Stimulated activated CD8-positive, alpha-beta memory T cell treated with anti-CD3 and anti-CD28 coated beads, Interleukin-4, amount 100 ng/mL, for 4 hours (primary cell): ENCODE measurements around the gene BORCS8.

Experiments
- DNase-seq, 2 donors: peaks; one replicate each; pipeline ENCODE4 v3.0.0-alpha.2; 2020; ENCODE audit warnings: low read depth in 2 of 2, low spot score in 1 of 2

Gene BORCS8

DNA sequence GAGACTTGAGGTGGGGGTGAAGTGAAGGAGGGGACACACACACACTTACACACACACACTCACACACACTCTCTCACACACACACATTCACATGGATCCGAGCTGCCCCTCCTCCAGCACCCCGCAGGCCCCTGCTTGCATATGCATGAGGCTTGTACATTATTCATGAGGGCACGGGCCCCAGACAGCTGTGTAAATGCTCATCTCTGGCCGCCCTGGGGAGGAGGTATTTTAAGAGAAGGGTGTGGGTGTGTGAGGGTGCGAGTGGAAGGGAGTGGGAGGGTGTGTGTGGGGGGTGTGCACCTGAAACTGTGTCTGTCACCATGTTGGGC lies 22.2 kb upstream of the BORCS8 start:
- DNase-seq, result no peak

GRCh38 chr19:19213426-19214158 lies 21.6 kb upstream of the BORCS8 start:
- no peak for DNase-seq

DNA sequence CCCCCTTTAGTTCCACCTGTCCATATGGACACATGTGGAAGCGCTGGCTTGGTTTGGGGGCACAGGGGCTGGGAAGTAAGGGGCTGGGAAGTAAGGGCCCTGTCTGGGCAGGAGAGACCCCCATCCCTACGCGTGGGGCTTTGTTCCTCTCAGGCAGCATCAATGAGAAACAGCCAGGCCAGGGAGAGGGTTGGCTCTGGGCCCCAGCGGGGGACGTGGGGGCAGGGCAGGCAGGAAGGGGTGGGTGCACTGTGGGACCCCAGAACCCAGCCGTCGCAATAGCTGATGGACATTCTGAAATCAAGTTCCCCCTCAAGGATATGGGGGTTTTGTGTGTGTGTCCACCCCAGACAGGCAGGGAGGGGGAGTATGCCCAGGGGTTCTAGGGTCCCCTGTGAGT lies 21.0 kb upstream of the BORCS8 start:
- no peak for DNase-seq

DNA sequence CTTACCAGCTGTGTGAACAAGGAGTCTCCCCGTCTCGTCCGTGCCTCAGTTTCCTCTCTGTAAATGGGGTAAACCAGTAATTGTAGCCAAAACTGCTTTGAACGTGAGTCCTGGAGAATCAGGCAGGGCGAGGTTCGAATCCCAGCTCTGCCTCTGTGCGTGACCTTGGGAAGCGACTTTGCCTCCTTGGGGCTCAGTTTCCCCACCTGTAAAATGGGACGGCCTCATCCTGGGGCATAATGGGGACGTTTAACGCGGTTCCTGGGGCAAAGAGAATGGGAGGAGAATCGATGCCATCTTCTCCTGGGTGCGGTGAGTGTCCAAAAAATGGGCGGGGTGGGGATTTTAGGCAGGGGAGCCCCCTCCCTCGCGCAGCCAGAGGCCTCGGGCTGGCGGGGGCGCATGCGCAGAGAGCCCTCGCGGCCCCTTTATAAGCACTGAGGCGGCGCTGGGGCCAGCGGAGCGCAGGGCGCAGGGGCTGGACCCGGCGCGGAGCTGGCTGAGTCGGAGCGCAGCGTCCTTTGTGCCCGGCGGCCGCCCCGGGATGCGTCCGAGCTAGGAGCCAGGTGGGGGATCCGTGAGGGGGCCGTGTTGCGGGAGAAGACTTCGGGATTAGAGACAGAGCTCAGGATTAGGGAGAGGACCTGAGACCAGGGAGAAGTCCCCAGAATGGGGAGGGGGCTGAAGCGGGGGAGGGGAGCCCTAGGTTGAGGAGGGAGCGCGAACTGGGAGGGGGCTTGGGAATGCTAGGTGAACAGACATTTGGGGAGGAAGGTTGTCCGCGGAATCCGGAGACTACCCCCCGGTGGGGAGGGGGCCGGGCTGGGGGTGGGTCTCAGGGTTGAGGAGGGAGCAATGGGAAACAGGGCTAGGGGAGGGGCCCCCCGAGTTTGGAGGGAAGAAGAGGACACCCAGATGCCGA lies 19.8 kb upstream of the BORCS8 start, which contains the start of gene NCAN:
Gene NCAN, plus strand, starts transcription at position 460 of the 922 bp plus-strand sequence. CDS start 4,996 bp downstream, outside the sequence.
- DNase-seq, result no peak

DNA sequence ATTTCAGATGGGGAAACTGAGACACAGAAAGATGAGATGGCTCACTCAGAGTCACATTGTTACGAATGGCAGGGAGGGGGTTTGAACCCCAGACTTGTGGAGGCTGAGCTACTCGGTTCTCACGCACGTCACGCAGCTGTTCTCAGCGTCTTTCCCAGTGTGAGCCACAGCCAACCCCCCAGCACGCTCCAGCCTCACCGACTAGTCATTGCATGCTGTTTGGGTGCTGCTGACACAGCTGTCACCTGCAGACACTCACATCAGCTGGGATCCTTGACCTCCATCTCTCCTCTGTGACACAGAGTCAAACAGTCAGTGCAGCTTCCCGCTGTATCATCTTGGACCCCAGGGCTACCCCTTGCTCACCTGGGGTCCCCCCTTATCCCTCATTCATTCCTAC lies 17.4 kb upstream of the BORCS8 start:
- no peak for DNase-seq

- DNase-seq, result no peak
Measured at GRCh38 chr19:19207637-19208572, 16.0 kb upstream of the BORCS8 start.

- no peak for DNase-seq
Measured at GRCh38 chr19:19206938-19207337, 15.0 kb upstream of the BORCS8 start.

- no peak for DNase-seq
Measured at GRCh38 chr19:19205416-19206410, 13.8 kb upstream of the BORCS8 start.

- no peak for DNase-seq
Measured at GRCh38 chr19:19204181-19204580, 12.2 kb upstream of the BORCS8 start.

GRCh38 chr19:19203012-19203856 lies 11.3 kb upstream of the BORCS8 start, which contains the start of gene NR2C2AP:
Gene NR2C2AP, minus strand, starts transcription at chr19:19203414. Its CDS starts 354 bp downstream, at chr19:19203060.
- peak; percentile 83 to 89 for DNase-seq

DNA sequence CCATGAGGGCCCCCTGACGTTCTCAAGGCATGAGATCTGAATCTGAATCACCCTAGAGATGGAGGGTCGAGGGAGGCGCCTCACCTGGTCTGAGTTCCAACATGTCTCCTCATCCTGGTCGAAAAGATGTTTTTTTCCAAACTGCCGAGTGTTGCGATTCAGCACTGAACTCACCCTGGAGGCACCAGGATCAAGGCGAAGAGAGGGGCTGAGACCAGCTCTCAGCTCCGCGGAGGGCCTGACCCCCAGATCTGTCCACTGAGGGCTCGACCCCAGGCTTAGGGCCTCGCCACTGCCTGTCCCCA lies 10.7 kb upstream of the BORCS8 start:
- no peak for DNase-seq

GRCh38 chr19:19201697-19202630 lies 10.0 kb upstream of the BORCS8 start:
- no peak for DNase-seq

- no peak for DNase-seq
Measured at GRCh38 chr19:19193926-19194325, 2.0 kb upstream of the BORCS8 start.

- no peak for DNase-seq
Measured at GRCh38 chr19:19192910-19193423, 1.0 kb upstream of the BORCS8 start.

DNA sequence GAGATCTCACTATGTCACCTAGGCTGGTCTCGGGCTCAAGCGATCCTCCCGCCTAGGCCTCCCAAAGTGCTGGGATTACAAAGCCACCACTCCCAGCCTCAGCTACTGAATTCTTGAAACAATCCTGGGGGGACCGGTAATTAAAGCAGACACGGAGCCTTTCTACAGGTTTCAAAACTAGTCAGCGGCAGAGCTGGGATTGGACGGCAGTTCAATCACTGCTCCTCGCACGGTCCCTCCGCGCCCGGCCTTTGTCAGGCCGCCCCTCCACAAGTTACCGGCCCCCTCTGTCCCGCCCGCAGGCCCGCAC lies 229 bp downstream of the BORCS8 start:
- no peak for DNase-seq

- DNase-seq, result no peak
Measured at GRCh38 chr19:19186742-19187141, 5.2 kb downstream of the BORCS8 start.

- peak in 1 of 2 donors; percentile 40 for DNase-seq
Measured at GRCh38 chr19:19185853-19186740, 5.9 kb downstream of the BORCS8 start.
